SH-SY5Y (cell line): ENCODE results near the gene CCDC181.

ENCODE experiments used
- GATA2 ChIP-seq: IDR thresholded peaks from 2 replicates; pipeline ENCODE4 v1.6.1; 2011; ENCODE audit warnings: mild to moderate bottlenecking, low read depth, low read length
- GATA3 ChIP-seq: IDR thresholded peaks from 2 replicates; pipeline ENCODE4 v1.6.1; 2011; ENCODE audit warnings: low read depth, mild to moderate bottlenecking, low read length, moderate library complexity

- TF ChIP-seq GATA3 (no peak), GATA2 (no peak)
Measured at GRCh38 chr1:169460191-169460833, 33.0 kb upstream of the CCDC181 start.
